ENCODE results near the gene PPIB. TPM values are rescaled to one million over a fixed set of nuclear protein-coding genes. Genes with fewer than 3 reads are reported as not detected.

Gene PPIB
- total and polyA plus RNA-seq, 2 donors (not counting 1 experiment from before 2014, with no cell fraction given) = 108 to 176 TPM

GRCh38 chr15:64161688-64162477 lies 939 bp downstream of the PPIB start:
- H3K4me2 ChIP-seq (replicated peaks; ENCODE audit: low read depth, low read length, poor library complexity, severe bottlenecking) = peak overlapping the region; percentile 88
- Mint-ChIP-seq H3K27ac (peak overlapping the region; percentile 89), H3K4me3 (peak overlapping the region; percentile 92), H3K4me1 (peaks cover 63% of the 10 kb centered on the region), H3K9me3 (ENCODE audit: insufficient read depth) (no peaks in the 10 kb centered on the region), H3K27me3 (no peaks in the 10 kb centered on the region)
- intact Hi-C loops (cut with micrococcal nuclease) = loop anchor here (2.0 to 5.0 kb wide), 2 partner anchors 299 to 1125 kb away; partner anchors contain the start of genes PARP16 and ZNF609
- peak overlapping the region; percentile 92 for H3K9ac ChIP-seq (ENCODE audit: low read length)
- peaks cover 47% of the 10 kb centered on the region for H4K20me1 ChIP-seq (ENCODE audit: control insufficient read depth, insufficient read depth, low read length, poor library complexity, severe bottlenecking)
- no peak for TF ChIP-seq EZH2 (IDR thresholded peaks at IDR 0.05; ENCODE audit: borderline replicate concordance, insufficient read depth, low read depth, low read length, poor library complexity, severe bottlenecking)
- no peak for TF ChIP-seq CTCF (IDR thresholded peaks at IDR 0.05)
- peak overlapping the region; percentile 64 to 86 (median 83) for H3K4me3 ChIP-seq (ENCODE audit: control extremely low read depth in 1 of 5, extremely low read depth in 1 of 5, insufficient read depth in 1 of 5, low read depth in 2 of 5, low read length in 4 of 5)
- CTCF ChIA-PET = interaction anchor here (4.7 kb wide), 1 partner anchor 9 kb away, joined by 45 read pairs; no protein-coding TSS in a partner anchor
- H3K9me3 ChIP-seq (ENCODE audit: control extremely low read depth in 1 of 3, control insufficient read depth in 2 of 3, insufficient read depth in 1 of 3, low read length in 2 of 3) = no peaks in the 10 kb centered on the region
- H3K4me1 ChIP-seq (ENCODE audit: control insufficient read depth in 2 of 2, insufficient read depth in 2 of 2, low read length in 2 of 2) = peaks cover 42 to 63% of the 10 kb centered on the region in 2 donors
- WGBS (ENCODE audit: insufficient coverage) = 80% methylated on average over 7 of the region's 12 CpGs
- H2AFZ ChIP-seq (ENCODE audit: insufficient read depth, low read depth, low read length, poor library complexity, severe bottlenecking) = no peak overlapping the region
- POLR2A ChIA-PET = interaction anchor here (1.2 to 4.5 kb wide), 4 partner anchors 10 to 70 kb away, joined by 5 to 55 read pairs (median 10); partner anchors contain the start of genes SNX1 and SNX22
- DNase-seq (no peak), ATAC-seq (ENCODE audit: low read depth) (no peak)
- H3K79me2 ChIP-seq (ENCODE audit: control insufficient read depth, insufficient read depth, low read length) = peaks cover 49% of the 10 kb centered on the region
- H3K27ac ChIP-seq (ENCODE audit: low read length in 2 of 2) = peak overlapping the region; percentile 53 to 87
- H3K27me3 ChIP-seq (replicated peaks in 1 of 4; ENCODE audit: control extremely low read depth in 1 of 4, control insufficient read depth in 3 of 4, insufficient read depth in 4 of 4, low read length in 3 of 4) = no peaks in the 10 kb centered on the region
- H3K36me3 ChIP-seq (replicated peaks in 1 of 2; ENCODE audit: control extremely low read depth in 1 of 2, control insufficient read depth in 1 of 2, extremely low read depth in 1 of 2, insufficient read depth in 2 of 2, low read length in 1 of 2) = peaks cover 3 to 50% of the 10 kb centered on the region in 2 experiments

Data from B cell (primary cell).